ENCODE measurements around the gene EIF2B4. TPM values are rescaled to one million over a fixed set of nuclear protein-coding genes. Genes with fewer than 3 reads are reported as not detected.
"Not testable (repeated sequence)": the region's sequence is repeated elsewhere in the genome, so short reads cannot be mapped to it uniquely, and the experiment has no call there.

EIF2B4 gene
- total RNA-seq, 5 donors from 2014 or later (not counting 1 experiment from before 2014, with no cell fraction given) = 35.6 to 50.3 (median 40.5) TPM

DNA sequence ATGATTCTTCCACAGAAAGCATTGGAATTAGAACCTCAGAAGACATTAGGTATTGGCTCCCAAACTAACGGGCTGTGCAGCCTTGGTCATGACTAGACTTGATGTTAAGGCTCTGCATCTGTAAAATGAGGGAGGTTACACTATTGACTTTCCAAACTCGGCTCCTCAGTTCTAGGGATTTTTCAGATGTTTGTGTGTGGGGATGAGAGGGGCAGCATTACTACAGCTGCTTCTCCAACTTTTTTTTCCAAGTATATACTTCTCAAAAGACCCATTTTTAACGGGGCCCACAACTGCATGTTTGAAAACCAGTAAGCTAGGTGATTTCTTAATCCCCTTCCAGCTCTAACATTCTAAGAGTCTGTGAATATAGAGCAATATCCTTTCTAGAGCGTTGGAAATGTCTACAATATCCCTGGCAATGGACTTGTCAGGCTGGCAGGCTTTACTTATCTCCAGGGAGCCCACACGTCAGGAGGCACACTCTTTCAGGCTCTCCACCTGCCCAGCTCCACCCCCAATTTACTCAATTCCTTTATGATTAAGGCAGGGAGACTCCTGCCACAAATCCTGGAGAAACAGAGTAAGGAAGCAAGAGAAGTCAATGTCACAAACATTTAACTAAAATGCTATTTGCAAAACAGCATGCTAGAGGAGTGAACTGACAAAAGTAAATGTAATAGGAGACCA, 46.4 kb downstream of the EIF2B4 start:
- ATAC-seq (replicated peaks in 1 of 4) (peak in 3 of 4 experiments; percentile 2 to 7 (median 2)), DNase-seq (no peak)
- WGBS (ENCODE audit: insufficient coverage) = no CpG with 5 or more reads among the region's 5 CpGs
- H3K27ac ChIP-seq (ENCODE audit: low read length) = peak overlapping the region; percentile 93
- H3K4me3 ChIP-seq (ENCODE audit: control insufficient read depth in 1 of 2, extremely low read depth in 1 of 2, low read length in 1 of 2) = peak overlapping the region; percentile 82 to 87
- peaks cover 4 to 24% of the 10 kb centered on the region in 2 donors for H3K36me3 ChIP-seq (ENCODE audit: control insufficient read depth in 2 of 2, extremely low read depth in 1 of 2, insufficient read depth in 1 of 2, low read length in 1 of 2)
- Mint-ChIP-seq H3K4me3 (peak overlapping the region; percentile 97 to 99 (median 98)), H3K27ac (peak overlapping the region; percentile 96 to 97), H3K27me3 (no peaks in the 10 kb centered on the region), H3K4me1 (peaks cover 20 to 32% (median 20%) of the 10 kb centered on the region in 3 donors), H3K36me3 (peaks cover 31% of the 10 kb centered on the region), H3K9me3 (no peaks in the 10 kb centered on the region)
- POLR2A ChIA-PET = interaction anchor here (0.5 to 1.6 kb wide), 2 partner anchors 19 to 97 kb away, joined by 3 to 4 read pairs; no protein-coding TSS in a partner anchor
- H3K4me1 ChIP-seq (ENCODE audit: control insufficient read depth in 1 of 2, extremely low read depth in 1 of 2, insufficient read depth in 2 of 2, low read length in 2 of 2) = peaks cover 10 to 16% of the 10 kb centered on the region in 2 experiments
- H3K27me3 ChIP-seq (replicated peaks in 1 of 2; ENCODE audit: control insufficient read depth in 2 of 2, extremely low read depth in 1 of 2, insufficient read depth in 2 of 2, low read length in 1 of 2) = no peaks in the 10 kb centered on the region
- no peaks in the 10 kb centered on the region for H3K9me3 ChIP-seq
- CTCF ChIA-PET = interaction anchor here in 1 of 2 donors (0.6 to 0.7 kb wide), 2 partner anchors 21 to 36 kb away, joined by 5 read pairs; no protein-coding TSS in a partner anchor

DNA sequence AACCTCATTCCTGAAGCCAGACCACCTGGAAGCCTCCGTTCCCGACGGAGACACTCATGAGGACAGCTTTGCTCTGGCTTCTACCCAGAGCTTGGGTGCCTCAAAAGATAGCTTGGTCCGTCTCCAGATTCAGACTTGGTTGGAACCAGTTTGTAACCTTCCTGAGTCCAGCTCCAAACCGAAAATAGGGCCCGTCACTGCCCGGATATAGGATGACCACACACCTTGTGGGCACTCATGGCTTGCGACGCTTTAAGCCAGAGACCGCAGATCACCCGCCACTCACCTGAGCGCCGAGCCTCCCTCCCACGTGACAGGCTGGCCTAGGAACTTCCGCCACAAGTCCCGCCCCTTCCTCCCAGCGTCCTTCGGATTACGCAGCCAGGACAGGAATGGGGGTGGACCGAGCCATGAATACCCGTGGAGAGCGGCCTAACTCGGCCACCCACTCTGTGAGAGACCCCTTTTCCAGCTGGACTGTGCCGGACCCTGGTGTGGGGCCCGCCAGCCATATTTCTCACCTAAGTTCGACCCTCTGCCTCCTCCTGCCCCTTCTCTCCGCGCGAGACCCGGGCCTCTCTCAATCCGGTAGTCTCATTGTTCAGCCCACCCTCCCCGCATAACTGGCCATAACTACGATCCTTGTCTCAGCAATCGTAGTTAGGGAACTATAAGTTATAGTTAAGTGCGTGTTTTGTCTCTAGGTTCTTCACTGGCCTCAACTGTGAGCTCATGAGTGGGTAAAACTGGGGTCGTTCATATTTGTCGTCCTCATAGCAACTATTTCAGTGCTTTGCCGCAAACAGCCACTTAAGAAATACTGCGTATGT, 47.2 kb downstream of the EIF2B4 start, which contains the start of gene MPV17:
Gene MPV17, minus strand, starts transcription at position 332 of the 830 bp plus-strand sequence. CDS start 580 bp downstream, outside the sequence.
- Histone ChIP-seq H3K4me1 (ENCODE audit: control insufficient read depth in 1 of 2, extremely low read depth in 1 of 2, insufficient read depth in 2 of 2, low read length in 2 of 2) (peaks cover 10 to 16% of the 10 kb centered on the region in 2 experiments), H3K9me3 (no peaks in the 10 kb centered on the region), H3K27ac (ENCODE audit: low read length) (peak within 1 kb of the TSS; percentile 93), H3K36me3 (ENCODE audit: control insufficient read depth in 2 of 2, extremely low read depth in 1 of 2, insufficient read depth in 1 of 2, low read length in 1 of 2) (peaks cover 4 to 18% of the 10 kb centered on the region in 2 donors), H3K27me3 (replicated peaks in 1 of 2; ENCODE audit: control insufficient read depth in 2 of 2, extremely low read depth in 1 of 2, insufficient read depth in 2 of 2, low read length in 1 of 2) (no peaks in the 10 kb centered on the region), H3K4me3 (ENCODE audit: control insufficient read depth in 1 of 2, extremely low read depth in 1 of 2, low read length in 1 of 2) (peak within 1 kb of the TSS; percentile 82 to 87)
- 1% methylated on average over 23 of the region's 39 CpGs for WGBS (ENCODE audit: insufficient coverage)
- H3K36me3 Mint-ChIP-seq = peaks cover 24% of the 10 kb centered on the region
- peaks cover 20 to 32% (median 20%) of the 10 kb centered on the region in 3 donors for H3K4me1 Mint-ChIP-seq
- no peaks in the 10 kb centered on the region for H3K27me3 Mint-ChIP-seq
- ChIA-PET POLR2A (interaction anchor here (0.5 to 1.6 kb wide), 4 partner anchors 20 to 96 kb away, joined by 3 to 4 read pairs (median 4); no protein-coding TSS in a partner anchor), CTCF (interaction anchor here in 1 of 2 donors (0.6 to 0.9 kb wide), 4 partner anchors 20 to 1244 kb away, joined by 3 to 5 read pairs (median 4); no protein-coding TSS in a partner anchor)
- ATAC-seq (replicated peaks in 1 of 4) (peak; percentile 96 to 99 (median 98)), DNase-seq (peak; percentile 67 to 91 (median 82))
- no peaks in the 10 kb centered on the region for H3K9me3 Mint-ChIP-seq
- H3K4me3 Mint-ChIP-seq = peak within 1 kb of the TSS; percentile 97 to 99 (median 98)
- peak within 1 kb of the TSS; percentile 96 to 97 for H3K27ac Mint-ChIP-seq

GRCh38 chr2:27322301-27322765, 47.8 kb downstream of the EIF2B4 start:
- H3K9me3 Mint-ChIP-seq = no peaks in the 10 kb centered on the region
- H3K4me3 Mint-ChIP-seq = peak overlapping the region; percentile 97 to 99 (median 98)
- no peaks in the 10 kb centered on the region for H3K27me3 Mint-ChIP-seq
- peaks cover 20 to 32% (median 20%) of the 10 kb centered on the region in 3 donors for H3K4me1 Mint-ChIP-seq
- H3K4me3 ChIP-seq (ENCODE audit: control insufficient read depth in 1 of 2, extremely low read depth in 1 of 2, low read length in 1 of 2) = peak overlapping the region; percentile 82 to 87
- ChIA-PET POLR2A (interaction anchor here in 1 of 2 donors (0.5 to 1.0 kb wide), 2 partner anchors 58 to 255 kb away, joined by 3 to 4 read pairs; no protein-coding TSS in a partner anchor), CTCF (interaction anchor here in 1 of 2 donors (0.6 to 0.9 kb wide), 3 partner anchors 19 to 1245 kb away, joined by 3 to 4 read pairs (median 3); no protein-coding TSS in a partner anchor)
- H3K9me3 ChIP-seq = no peaks in the 10 kb centered on the region
- H3K27ac Mint-ChIP-seq = peak overlapping the region; percentile 96 to 97
- H3K27ac ChIP-seq (ENCODE audit: low read length) = peak overlapping the region; percentile 93
- peaks cover 10 to 16% of the 10 kb centered on the region in 2 experiments for H3K4me1 ChIP-seq (ENCODE audit: control insufficient read depth in 1 of 2, extremely low read depth in 1 of 2, insufficient read depth in 2 of 2, low read length in 2 of 2)
- 0% methylated on average over 1 of the region's 10 CpGs for WGBS (ENCODE audit: insufficient coverage)
- peak in 7 of 35 experiments; percentile 6 to 28 (median 8) for DNase-seq
- peak in 2 of 4 experiments; percentile 4 to 10 for ATAC-seq (replicated peaks in 1 of 4)
- H3K27me3 ChIP-seq (replicated peaks in 1 of 2; ENCODE audit: control insufficient read depth in 2 of 2, extremely low read depth in 1 of 2, insufficient read depth in 2 of 2, low read length in 1 of 2) = no peaks in the 10 kb centered on the region
- peaks cover 4 to 15% of the 10 kb centered on the region in 2 donors for H3K36me3 ChIP-seq (ENCODE audit: control insufficient read depth in 2 of 2, extremely low read depth in 1 of 2, insufficient read depth in 1 of 2, low read length in 1 of 2)
- H3K36me3 Mint-ChIP-seq = peaks cover 23% of the 10 kb centered on the region

DNA sequence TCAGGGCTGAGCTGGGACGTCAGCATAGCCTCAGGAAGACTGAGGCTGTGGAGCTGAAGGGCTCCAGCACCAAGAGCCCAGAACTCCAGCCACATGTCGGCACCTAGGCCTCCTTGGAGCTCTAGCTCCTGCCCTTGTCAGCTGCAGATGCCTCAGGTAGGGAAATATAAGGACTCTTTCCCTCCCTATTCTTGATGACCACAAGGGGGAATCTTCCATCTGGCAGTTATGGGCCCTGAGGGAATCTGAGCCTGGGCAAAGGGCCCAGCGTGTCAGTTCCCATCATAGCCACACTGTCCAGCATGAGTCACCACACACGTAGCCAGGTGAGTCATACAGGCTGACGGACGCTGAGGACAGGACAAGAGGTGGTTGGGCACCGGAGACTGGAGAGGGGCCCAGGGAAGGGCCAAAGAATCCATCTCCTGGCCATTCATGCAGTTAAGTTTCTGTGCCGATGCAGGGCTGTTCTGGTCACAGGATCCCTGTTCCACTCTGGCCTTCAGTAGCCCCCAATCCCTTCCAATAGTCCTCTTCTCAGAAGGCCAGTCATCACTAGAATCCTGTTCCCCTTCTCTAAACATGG, 49.1 kb downstream of the EIF2B4 start:
- WGBS (ENCODE audit: insufficient coverage) = 78% methylated on average over 6 of the region's 8 CpGs
- Histone ChIP-seq H3K27ac (ENCODE audit: low read length) (no peak overlapping the region), H3K27me3 (replicated peaks in 1 of 2; ENCODE audit: control insufficient read depth in 2 of 2, extremely low read depth in 1 of 2, insufficient read depth in 2 of 2, low read length in 1 of 2) (no peaks in the 10 kb centered on the region), H3K9me3 (no peaks in the 10 kb centered on the region), H3K36me3 (ENCODE audit: control insufficient read depth in 2 of 2, extremely low read depth in 1 of 2, insufficient read depth in 1 of 2, low read length in 1 of 2) (peaks cover 3 to 14% of the 10 kb centered on the region in 2 donors), H3K4me3 (ENCODE audit: control insufficient read depth in 1 of 2, extremely low read depth in 1 of 2, low read length in 1 of 2) (no peak overlapping the region), H3K4me1 (ENCODE audit: control insufficient read depth in 1 of 2, extremely low read depth in 1 of 2, insufficient read depth in 2 of 2, low read length in 2 of 2) (peaks cover 10 to 16% of the 10 kb centered on the region in 2 experiments)
- no peaks in the 10 kb centered on the region for H3K9me3 Mint-ChIP-seq
- peaks cover 20 to 32% (median 20%) of the 10 kb centered on the region in 3 donors for H3K4me1 Mint-ChIP-seq
- POLR2A ChIA-PET = no interaction called here
- no peak for DNase-seq
- no peak for ATAC-seq (replicated peaks in 1 of 4)
- CTCF ChIA-PET = no interaction called here
- no peak overlapping the region for H3K27ac Mint-ChIP-seq
- H3K27me3 Mint-ChIP-seq = no peaks in the 10 kb centered on the region
- peaks cover 12% of the 10 kb centered on the region for H3K36me3 Mint-ChIP-seq
- peak overlapping the region in 2 of 3 donors; percentile 35 to 99 for H3K4me3 Mint-ChIP-seq

- WGBS (ENCODE audit: insufficient coverage) = 98% methylated on average over 8 of the region's 15 CpGs
- ChIA-PET POLR2A (interaction anchor here in 1 of 2 donors (0.6 kb wide), 2 partner anchors 41 to 263 kb away, joined by 4 to 5 read pairs; no protein-coding TSS in a partner anchor), CTCF (interaction anchor here in 1 of 2 donors (1.0 kb wide), 1 partner anchor 50 kb away, joined by 3 read pairs; the partner anchor contains the start of genes EIF2B4 and SNX17)
- H3K27me3 Mint-ChIP-seq; H3K9me3 ChIP-seq; H3K4me3 ChIP-seq (ENCODE audit: control insufficient read depth in 1 of 2, extremely low read depth in 1 of 2, low read length in 1 of 2); H3K27ac ChIP-seq (ENCODE audit: low read length); H3K4me3 Mint-ChIP-seq; H3K9me3 Mint-ChIP-seq; H3K27ac Mint-ChIP-seq; H3K27me3 ChIP-seq (replicated peaks in 1 of 2; ENCODE audit: control insufficient read depth in 2 of 2, extremely low read depth in 1 of 2, insufficient read depth in 2 of 2, low read length in 1 of 2); ATAC-seq (replicated peaks in 1 of 4); DNase-seq; H3K36me3 Mint-ChIP-seq: not testable (repeated sequence)
- H3K36me3 ChIP-seq (ENCODE audit: control insufficient read depth in 2 of 2, extremely low read depth in 1 of 2, insufficient read depth in 1 of 2, low read length in 1 of 2) = peaks cover 4 to 13% of the 10 kb centered on the region in 2 donors
- peaks cover 10 to 16% of the 10 kb centered on the region in 2 experiments for H3K4me1 ChIP-seq (ENCODE audit: control insufficient read depth in 1 of 2, extremely low read depth in 1 of 2, insufficient read depth in 2 of 2, low read length in 2 of 2)
- peaks cover 20 to 32% (median 20%) of the 10 kb centered on the region in 3 donors for H3K4me1 Mint-ChIP-seq
These were observed 50.3 kb downstream of the EIF2B4 start for GRCh38 chr2:27319839-27320238.

Data from T-cell (primary cell).